Measurements from ENCODE around the gene LMAN2. TPM values are rescaled to one million over a fixed set of nuclear protein-coding genes. Genes with fewer than 3 reads are reported as not detected.
A peak's percentile ranks its signal among the peaks of the same experiment; 100 is the strongest.

Gene LMAN2
- total RNA-seq (100 to 1,000 TPM in 3 of 5 donors, 10 to 100 TPM in 2; 73.5 to 621 (median 187) TPM), polyA plus RNA-seq (100 to 1,000 TPM in 1 of 3 donors, 10 to 100 TPM in 2; 92.9 to 135 (median 98.0) TPM)
- long read RNA-seq, donor 1, transcript LMAN2-201 (8 exons, 1,800 nt) = major isoform, 28 of 28 reads
- long read RNA-seq, donor 1, partial matches to known transcripts = 0 of 28 reads
- long read RNA-seq, donor 1, other reads (novel, unspliced or antisense) = 0 of 28 reads
- long read RNA-seq, donor 2, transcript LMAN2-201 (8 exons, 1,800 nt) = major isoform, 46 of 46 reads
- long read RNA-seq, donor 2, partial matches to known transcripts = 0 of 46 reads
- long read RNA-seq, donor 2, other reads (novel, unspliced or antisense) = 0 of 46 reads
- long read RNA-seq, donor 3, transcript LMAN2-201 (8 exons, 1,800 nt) = major isoform, 31 of 34 reads
- long read RNA-seq, donor 3, partial matches to known transcripts = 0 of 34 reads
- long read RNA-seq, donor 3, other reads (novel, unspliced or antisense) = 0 of 34 reads
- long read RNA-seq, donor 4, partial matches to known transcripts = 0 of 3 reads
- long read RNA-seq, donor 4, other reads (novel, unspliced or antisense) = 0 of 3 reads
- long read RNA-seq, donor 5, transcript LMAN2-201 (8 exons, 1,800 nt) = major isoform, 31 of 32 reads
- long read RNA-seq, donor 5, partial matches to known transcripts = 0 of 32 reads
- long read RNA-seq, donor 5, other reads (novel, unspliced or antisense) = 0 of 32 reads
- long read RNA-seq, donor 6, transcript LMAN2-201 (8 exons, 1,800 nt) = major isoform, 109 of 112 reads
- long read RNA-seq, donor 6, partial matches to known transcripts = 0 of 112 reads
- long read RNA-seq, donor 6, other reads (novel, unspliced or antisense) = 0 of 112 reads
- long read RNA-seq, donor 7, transcript LMAN2-201 (8 exons, 1,800 nt) = major isoform, 43 of 49 reads
- long read RNA-seq, donor 7, partial matches to known transcripts = 0 of 49 reads
- long read RNA-seq, donor 7, other reads (novel, unspliced or antisense) = 5 of 49 reads
- long read RNA-seq, donor 8, transcript LMAN2-201 (8 exons, 1,800 nt) = major isoform, 55 of 58 reads
- long read RNA-seq, donor 8, partial matches to known transcripts = 0 of 58 reads
- long read RNA-seq, donor 8, other reads (novel, unspliced or antisense) = 0 of 58 reads
- long read RNA-seq, donor 9, transcript LMAN2-201 (8 exons, 1,800 nt) = major isoform, 23 of 23 reads
- long read RNA-seq, donor 9, partial matches to known transcripts = 0 of 23 reads
- long read RNA-seq, donor 9, other reads (novel, unspliced or antisense) = 0 of 23 reads
- long read RNA-seq, donor 10, transcript LMAN2-201 (8 exons, 1,800 nt) = major isoform, 26 of 26 reads
- long read RNA-seq, donor 10, partial matches to known transcripts = 0 of 26 reads
- long read RNA-seq, donor 10, other reads (novel, unspliced or antisense) = 0 of 26 reads

GRCh38 chr5:177351392-177352329 is at the start of gene LMAN2:
LMAN2 (minus strand) TSS chr5:177351668; CDS start chr5:177351647, 21 bp downstream.
- H3K4me1 ChIP-seq = peaks cover 27 to 63% (median 46%) of the 10 kb centered on the region in 4 donors
- no peaks in the 10 kb centered on the region for H3K9me3 ChIP-seq
- peak in 1 of 4 donors; percentile 56 for TF ChIP-seq POLR2A (IDR thresholded peaks at IDR 0.05)
- TF ChIP-seq POLR2AphosphoS5 (IDR thresholded peaks at IDR 0.05) = peak; percentile 1 to 82 (median 73)
- no peak for TF ChIP-seq EP300 (IDR thresholded peaks at IDR 0.05)
- H3K27me3 ChIP-seq = no peaks in the 10 kb centered on the region
- intact Hi-C loops (cut with DNase I; ENCODE audit: low total_unique reads) = no loop called here
- 6 to 9% (median 8%) methylated on average over 41 to 55 of the region's 55 CpGs for WGBS, 5 donors
- peak within 1 kb of the TSS; percentile 82 to 97 (median 90) for H3K27ac ChIP-seq
- DNase-seq = peak; percentile 96 to 98
- peak within 1 kb of the TSS; percentile 74 to 99 (median 96) for H3K4me3 ChIP-seq
- peaks cover 3 to 27% (median 17%) of the 10 kb centered on the region in 4 donors for H3K36me3 ChIP-seq

GRCh38 chr5:177399997-177400868 is 48.8 kb upstream of the LMAN2 start, which contains the start of gene PFN3:
PFN3 (minus strand) TSS chr5:177400661; CDS start chr5:177400576, 85 bp downstream.
- Histone ChIP-seq H3K36me3 (no peaks in the 10 kb centered on the region), H3K4me3 (peak within 1 kb of the TSS in 2 of 4 donors; percentile 2 to 33), H3K9me3 (no peaks in the 10 kb centered on the region), H3K4me1 (peaks cover 31 to 46% (median 45%) of the 10 kb centered on the region in 4 donors), H3K27ac (no peak within 1 kb of the TSS), H3K27me3 (peaks cover 6 to 97% (median 47%) of the 10 kb centered on the region in 3 donors)
- TF ChIP-seq POLR2AphosphoS5 (IDR thresholded peaks at IDR 0.05) (no peak), CTCF (IDR thresholded peaks at IDR 0.05) (no peak), EP300 (IDR thresholded peaks at IDR 0.05) (no peak), POLR2A (IDR thresholded peaks at IDR 0.05) (no peak)
- peak; percentile 43 to 76 for DNase-seq
- 15 to 23% (median 20%) methylated on average over 46 to 92 of the region's 92 CpGs for WGBS, 5 donors
- intact Hi-C loops (cut with DNase I; ENCODE audit: low total_unique reads) = loop anchor here (5.0 kb wide), 1 partner anchor 57 kb away; no protein-coding TSS in a partner anchor

GRCh38 chr5:177397875-177398390 is 46.5 kb upstream of the LMAN2 start:
- intact Hi-C loops (cut with DNase I; ENCODE audit: low total_unique reads) = no loop called here
- WGBS, 5 donors = 74 to 87% (median 85%) methylated on average over 13 to 16 of the region's 16 CpGs
- Histone ChIP-seq H3K36me3 (no peaks in the 10 kb centered on the region), H3K4me3 (no peak overlapping the region), H3K27me3 (peaks cover 6 to 82% (median 38%) of the 10 kb centered on the region in 3 donors), H3K9me3 (no peaks in the 10 kb centered on the region), H3K27ac (no peak overlapping the region), H3K4me1 (peaks cover 18 to 23% (median 23%) of the 10 kb centered on the region in 4 donors)
- DNase-seq = no peak
- TF ChIP-seq CTCF (IDR thresholded peaks at IDR 0.05) = no peak
- TF ChIP-seq POLR2A (IDR thresholded peaks at IDR 0.05) = no peak
- TF ChIP-seq POLR2AphosphoS5 (IDR thresholded peaks at IDR 0.05) = no peak
- no peak for TF ChIP-seq EP300 (IDR thresholded peaks at IDR 0.05)
